GM12891 (cell line): ENCODE data around the gene ALOXE3.

Source experiments
- DNase-seq: peaks from one replicate; pipeline ENCODE4 v3.0.0; 2011; ENCODE audit warnings: low spot score; ENCODE audit not compliant: insufficient read length
- FAIRE-seq: peaks from 2 replicates; lab custom pipeline; 2011; peaks lifted over from hg19 to GRCh38; lab: Jason Lieb, UNC
- PAX5 ChIP-seq: IDR thresholded peaks from 2 replicates; pipeline ENCODE4 v1.6.1; 2011; ENCODE audit warnings: low read length, moderate library complexity, mild to moderate bottlenecking; ENCODE audit not compliant: insufficient read depth, severe bottlenecking
- POLR2A ChIP-seq: IDR thresholded peaks from 2 replicates; pipeline ENCODE4 v1.6.1; 2011; ENCODE audit warnings: low read depth, low read length, control low read depth
- POLR2AphosphoS5 ChIP-seq: IDR thresholded peaks from 2 replicates; pipeline ENCODE4 v1.6.1; 2011; ENCODE audit warnings: low read depth, low read length, control low read depth
- POU2F2 ChIP-seq: IDR thresholded peaks from 2 replicates; pipeline ENCODE4 v1.6.1; 2011; ENCODE audit warnings: low read depth, mild to moderate bottlenecking, control low read depth, low read length, moderate library complexity
- SPI1 ChIP-seq: IDR thresholded peaks from 2 replicates; pipeline ENCODE4 v1.6.1; 2011; ENCODE audit warnings: low read depth, low read length, control low read depth
- TAF1 ChIP-seq: IDR thresholded peaks from 2 replicates; pipeline ENCODE4 v1.6.1; 2011; ENCODE audit warnings: low read depth, low read length, control low read depth

ALOXE3 gene

DNA sequence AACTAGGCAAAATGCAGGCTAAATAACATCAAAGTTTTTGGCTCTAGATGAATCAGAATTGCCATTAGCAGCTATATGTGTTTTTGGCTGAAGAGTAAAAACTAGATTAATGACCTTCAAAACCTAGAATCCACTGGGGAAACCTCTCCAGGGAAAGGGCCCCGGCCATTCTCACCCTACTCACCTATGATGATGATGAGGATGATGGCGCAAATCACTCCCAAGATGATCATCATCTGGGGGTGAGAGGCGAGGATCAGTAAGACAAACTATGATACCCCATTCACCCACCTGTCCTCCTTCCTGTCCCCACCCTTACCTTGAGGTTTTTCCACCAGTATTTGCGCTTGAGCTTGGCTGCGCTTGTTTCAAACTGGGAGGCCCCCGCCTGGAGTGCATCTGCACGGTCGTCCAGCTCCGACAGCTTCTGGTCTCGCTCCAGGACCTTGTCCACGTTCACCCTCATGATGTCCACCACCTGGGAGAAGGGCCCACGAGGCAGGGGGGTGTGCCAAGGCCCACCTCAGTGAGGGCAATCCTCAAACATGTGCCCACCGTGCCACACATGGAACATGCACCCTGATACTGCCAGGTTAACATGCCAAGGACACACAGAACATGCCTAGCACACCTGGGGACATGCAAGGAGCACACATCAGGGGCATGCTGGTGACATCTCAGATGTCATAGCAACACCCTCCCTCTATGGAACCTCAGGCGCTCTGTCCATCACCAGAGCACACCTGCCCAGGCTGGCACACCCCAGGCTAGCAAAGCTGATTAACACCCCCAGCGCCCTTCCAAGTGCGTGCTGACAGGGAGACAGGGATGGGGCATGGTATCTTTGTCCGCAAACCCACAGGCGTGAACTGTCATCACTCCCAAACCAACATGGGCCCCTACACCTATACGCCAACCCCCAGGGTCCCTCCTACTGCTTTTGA lies 43.2 kb upstream of the ALOXE3 start:
- FAIRE-seq (peak; percentile 78), DNase-seq (no peak)
- TF ChIP-seq PAX5 (no peak), SPI1 (no peak), POU2F2 (no peak), TAF1 (no peak), POLR2AphosphoS5 (peak; percentile 37; the same call in 1 of the 2 replicates)

DNA sequence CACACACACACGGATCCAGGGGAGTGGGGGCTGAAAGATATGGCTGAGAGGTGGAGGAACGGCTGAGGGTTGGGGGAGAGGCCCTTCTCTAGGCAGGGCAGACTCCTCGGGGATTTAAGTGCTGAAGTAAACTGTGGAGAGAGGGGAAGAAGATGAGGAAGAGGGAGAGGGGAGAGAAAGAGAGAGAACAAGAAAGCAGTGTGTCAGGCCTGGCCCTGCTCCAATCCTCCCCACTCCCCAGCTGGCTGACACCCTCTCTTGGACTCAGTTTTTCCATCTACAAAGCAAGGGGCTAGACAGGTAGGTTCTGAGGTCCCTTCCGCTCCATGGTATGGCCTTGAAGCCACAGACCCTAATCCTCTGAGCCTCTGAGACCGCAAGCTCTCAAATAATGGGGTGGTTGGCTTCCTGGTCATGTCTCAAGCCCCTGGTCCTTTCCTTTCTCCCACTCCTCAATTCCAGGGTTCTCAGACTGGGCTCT lies 42.5 kb upstream of the ALOXE3 start:
- no peak for DNase-seq
- FAIRE-seq, result no peak
- no peak for TF ChIP-seq TAF1
- no peak for TF ChIP-seq POLR2A
- TF ChIP-seq POLR2AphosphoS5, result no peak
- TF ChIP-seq PAX5, result no peak
- TF ChIP-seq POU2F2, result no peak
- no peak for TF ChIP-seq SPI1

DNA sequence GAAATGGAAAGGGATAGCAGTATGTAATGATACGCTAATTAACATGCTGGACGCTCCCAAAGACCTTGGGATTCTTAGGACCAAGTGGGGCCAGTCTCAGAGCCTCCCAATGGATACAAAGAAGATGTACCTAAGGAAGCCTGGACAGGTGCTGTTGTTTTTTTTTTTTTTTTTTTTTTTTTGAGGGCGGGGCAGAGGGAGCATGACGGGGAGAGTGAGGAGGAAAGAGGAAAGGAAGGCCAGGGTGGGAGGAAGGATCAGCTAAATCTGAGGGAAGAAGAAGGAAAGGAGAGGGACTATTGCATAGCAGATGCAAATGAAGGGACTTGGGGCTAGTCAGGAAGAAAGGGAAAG lies 41.9 kb upstream of the ALOXE3 start:
- FAIRE-seq (no peak), DNase-seq (no peak)
- TF ChIP-seq SPI1, result no peak
- TF ChIP-seq TAF1, result no peak
- TF ChIP-seq POLR2AphosphoS5, result no peak
- no peak for TF ChIP-seq PAX5
- TF ChIP-seq POLR2A, result no peak

DNA sequence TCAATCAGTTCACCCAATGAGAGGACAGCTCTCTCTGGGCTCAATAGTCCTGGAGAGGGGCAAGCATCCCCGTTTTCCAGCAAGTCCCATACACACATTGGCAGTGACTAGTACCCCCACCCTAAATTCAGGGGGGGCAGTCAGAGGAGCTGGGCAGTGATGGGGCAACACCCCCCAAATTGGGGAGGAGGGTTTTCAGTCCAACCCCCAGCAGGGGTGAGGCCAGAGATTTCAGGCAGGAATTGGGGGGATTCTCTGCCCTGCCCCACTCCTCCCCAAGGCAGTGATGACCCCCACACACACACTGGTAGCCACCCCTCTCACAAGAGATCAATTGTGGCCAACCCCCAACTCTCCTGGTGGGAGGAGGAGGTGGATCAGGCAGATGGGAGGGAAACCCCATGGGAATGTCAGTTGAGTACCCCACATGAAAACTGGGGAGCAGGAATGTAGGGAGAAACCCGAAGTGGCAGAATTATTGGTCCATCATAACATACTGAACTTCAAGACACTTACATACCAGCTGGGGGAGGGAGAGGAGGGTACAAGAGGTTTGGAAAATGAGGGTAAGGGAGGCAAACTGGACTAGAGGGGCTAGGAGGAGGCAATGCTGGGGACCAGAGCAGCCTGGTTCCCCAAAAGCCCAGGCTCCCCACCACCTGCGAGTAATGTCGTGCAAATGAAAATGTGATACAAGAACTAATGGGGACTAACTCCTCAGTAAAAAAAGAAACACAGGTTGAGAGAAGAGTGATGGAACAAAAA lies 41.3 kb upstream of the ALOXE3 start:
- TF ChIP-seq PAX5 (no peak), TAF1 (no peak), POLR2AphosphoS5 (no peak), POU2F2 (no peak), SPI1 (no peak), POLR2A (no peak)
- DNase-seq (no peak), FAIRE-seq (no peak)

DNA sequence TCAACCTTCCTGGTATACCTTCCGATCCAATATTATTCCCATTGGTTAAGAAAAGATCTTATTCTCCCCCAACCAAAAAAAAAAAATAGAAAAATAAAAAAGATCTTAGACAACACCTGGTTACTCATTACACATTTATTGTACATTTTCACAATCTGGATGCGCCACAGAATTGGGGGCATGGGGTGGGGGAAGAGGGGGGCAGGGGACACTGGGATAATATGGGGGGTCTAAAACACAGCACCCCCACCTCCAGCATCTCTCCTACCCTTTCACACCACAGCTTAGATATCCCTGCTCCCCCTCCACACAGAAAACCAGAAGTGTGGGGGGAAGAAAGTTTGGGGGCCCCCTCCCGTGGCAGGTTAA lies 40.7 kb upstream of the ALOXE3 start:
- FAIRE-seq, result no peak
- DNase-seq, result no peak
- no peak for TF ChIP-seq TAF1
- TF ChIP-seq POLR2A, result no peak
- TF ChIP-seq SPI1, result no peak
- no peak for TF ChIP-seq POLR2AphosphoS5
- no peak for TF ChIP-seq PAX5
- TF ChIP-seq POU2F2, result no peak

DNA sequence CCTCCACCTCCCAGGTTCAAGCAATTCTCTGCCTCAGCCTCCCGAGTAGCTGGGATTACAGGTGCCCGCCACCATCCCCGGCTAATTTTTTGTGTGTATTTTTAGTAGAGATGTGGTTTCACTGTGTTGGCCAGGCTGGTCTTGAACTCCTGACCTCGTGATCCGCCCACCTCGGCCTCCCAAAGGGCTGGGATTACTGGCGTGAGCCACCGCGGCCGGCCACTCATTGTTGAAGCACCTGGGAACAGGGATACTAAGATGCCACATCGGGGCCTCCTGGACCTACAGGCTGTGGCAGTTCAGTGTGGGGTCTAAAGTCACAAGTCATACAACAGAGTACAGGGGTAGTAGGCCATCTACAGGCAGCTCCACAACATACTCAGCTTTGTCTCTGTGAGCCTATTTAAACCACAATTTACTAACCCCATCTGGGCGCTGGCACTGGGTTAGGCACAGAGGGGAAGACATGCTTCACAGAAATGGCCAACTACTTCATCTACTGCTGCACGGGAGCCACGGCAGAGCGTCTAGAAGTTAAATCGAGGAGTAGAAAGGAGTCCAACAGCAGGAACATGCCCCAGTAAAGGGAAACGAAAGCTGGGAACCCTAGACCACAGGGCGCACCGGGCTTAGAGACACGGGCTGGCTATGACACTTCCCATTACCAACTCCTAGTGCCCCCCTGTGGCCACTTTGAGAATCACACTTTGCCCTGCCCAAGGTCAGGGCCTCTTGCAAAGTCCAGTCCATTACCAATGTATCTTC lies 40.1 kb upstream of the ALOXE3 start:
- TF ChIP-seq POLR2A (no peak), PAX5 (no peak), SPI1 (peak; percentile 61)
- FAIRE-seq, result peak; percentile 93
- DNase-seq, result peak; percentile 70

DNA sequence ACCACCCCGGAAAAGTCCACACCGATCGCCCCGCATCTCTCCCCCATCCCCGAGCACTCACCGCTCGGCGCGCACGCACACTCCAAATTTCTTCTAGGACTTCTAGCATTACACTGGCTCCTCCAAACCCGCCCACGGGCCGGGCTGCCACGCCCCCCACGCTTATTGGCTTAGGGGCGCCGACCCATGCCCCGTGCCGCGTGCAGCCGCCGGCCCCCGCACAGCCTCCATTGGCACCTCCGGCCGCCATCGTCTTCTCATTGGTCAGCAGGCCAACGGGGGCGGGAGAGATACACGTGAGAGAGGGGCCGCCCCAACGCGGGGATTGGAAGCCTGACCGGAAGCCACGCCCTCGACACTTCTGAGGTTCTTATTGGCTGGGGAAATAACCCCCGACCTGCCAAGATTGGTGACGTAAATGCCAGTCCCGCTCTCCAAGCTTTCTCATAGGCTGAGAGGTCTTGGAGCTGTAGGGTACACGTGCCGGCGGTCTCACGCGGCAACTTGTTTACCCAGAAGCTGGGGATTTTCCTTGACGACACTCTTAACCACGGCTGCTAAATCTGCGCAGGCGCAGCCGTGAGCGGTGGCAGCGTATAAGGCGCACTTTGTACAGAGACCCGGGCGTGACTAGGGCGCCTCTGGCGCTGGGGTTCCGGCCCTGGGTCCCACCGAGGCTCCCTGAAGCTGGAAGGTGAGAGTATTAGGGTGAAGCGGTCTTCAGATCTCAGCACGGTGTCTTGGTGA lies 38.1 kb upstream of the ALOXE3 start:
- FAIRE-seq, result peak; percentile 98
- TF ChIP-seq POLR2AphosphoS5 (peak; percentile 79), POLR2A (peak; percentile 78), SPI1 (no peak), TAF1 (peak; percentile 81; the same call in 1 of the 2 replicates), POU2F2 (peak; percentile 56; the same call in 1 of the 2 replicates), PAX5 (peak; percentile 86)
- DNase-seq, result peak; percentile 94

DNA sequence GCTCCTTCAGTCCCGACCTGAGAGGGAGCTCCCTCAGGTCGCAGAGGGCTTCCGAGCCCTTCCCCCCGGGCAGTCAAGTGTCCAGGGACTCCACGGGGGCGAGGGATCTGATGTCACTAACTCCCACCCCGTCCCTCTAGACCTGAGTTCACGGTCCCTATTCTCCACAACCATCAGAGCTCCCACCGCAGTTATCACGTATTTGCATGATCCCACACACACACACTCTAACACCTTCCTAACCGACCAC lies 37.6 kb upstream of the ALOXE3 start:
- FAIRE-seq, result no peak

More for the DNA sequence above, 37.6 kb upstream of the ALOXE3 start:
- no peak for DNase-seq
- TF ChIP-seq POLR2AphosphoS5 (no peak; the same call in 1 of the 2 replicates), POU2F2 (0 out of 2 replicates have a peak, but pooled peaks have one; percentile 78)
